Muscle layer of duodenum (tissue), 2 donors: ENCODE results near the gene TFB1M.
"Not testable (repeated sequence)": the region's sequence is repeated elsewhere in the genome, so short reads cannot be mapped to it uniquely, and the experiment has no call there.

Source experiments
- H3K27ac ChIP-seq: one replicate; pipeline ENCODE4 v1.7.0; 2013; ENCODE audit warnings: mild to moderate bottlenecking, low read length
- H3K27me3 ChIP-seq: one replicate; pipeline ENCODE4 v1.7.0; 2013; ENCODE audit warnings: low read depth, mild to moderate bottlenecking, control low read depth, low read length
- H3K36me3 ChIP-seq, 2 donors: one replicate each; pipeline ENCODE4 v1.7.0; 2013; ENCODE audit warnings: low read length in 2 of 2, control low read depth in 1 of 2, mild to moderate bottlenecking in 1 of 2; ENCODE audit not compliant: insufficient read depth in 2 of 2, control insufficient read depth in 1 of 2
- H3K4me1 ChIP-seq, 2 donors: one replicate each; pipeline ENCODE4 v1.7.0; 2013; ENCODE audit warnings: low read length in 2 of 2, mild to moderate bottlenecking in 2 of 2, control low read depth in 1 of 2, moderate library complexity in 1 of 2; ENCODE audit not compliant: insufficient read depth in 2 of 2, control insufficient read depth in 1 of 2
- H3K4me3 ChIP-seq, 2 donors: one replicate each; pipeline ENCODE4 v1.7.0; 2013; ENCODE audit warnings: low read length in 2 of 2, low read depth in 1 of 2, mild to moderate bottlenecking in 1 of 2
- H3K9me3 ChIP-seq, 2 donors: one replicate each; pipeline ENCODE4 v1.7.0; 2013; ENCODE audit warnings: low read length in 2 of 2, control low read depth in 1 of 2, mild to moderate bottlenecking in 1 of 2; ENCODE audit not compliant: control insufficient read depth in 1 of 2
- donor health status: healthy.

TFB1M gene

GRCh38 chr6:155272353-155273232 lies 41.7 kb downstream of the TFB1M start:
- peak overlapping the region; percentile 32 for H3K27ac ChIP-seq

GRCh38 chr6:155271145-155271544 lies 43.1 kb downstream of the TFB1M start:
- Histone ChIP-seq H3K36me3 (no peaks in the 10 kb centered on the region), H3K4me1 (peaks cover 11 to 36% of the 10 kb centered on the region in 2 donors), H3K9me3 (no peaks in the 10 kb centered on the region), H3K27me3 (no peaks in the 10 kb centered on the region), H3K27ac (no peak overlapping the region), H3K4me3 (no peak overlapping the region)

More at GRCh38 chr6:155272353-155273232, 41.7 kb downstream of the TFB1M start:
- Histone ChIP-seq H3K4me1 (peaks cover 11 to 44% of the 10 kb centered on the region in 2 donors), H3K9me3 (no peaks in the 10 kb centered on the region), H3K36me3 (no peaks in the 10 kb centered on the region), H3K27me3 (no peaks in the 10 kb centered on the region), H3K4me3 (no peak overlapping the region)

GRCh38 chr6:155270561-155271091 lies 43.7 kb downstream of the TFB1M start:
- Histone ChIP-seq H3K27me3 (no peaks in the 10 kb centered on the region), H3K9me3 (no peaks in the 10 kb centered on the region), H3K4me1 (peaks cover 11 to 30% of the 10 kb centered on the region in 2 donors), H3K36me3 (no peaks in the 10 kb centered on the region), H3K4me3 (no peak overlapping the region), H3K27ac (no peak overlapping the region)

- no peak overlapping the region for H3K27ac ChIP-seq
- H3K4me3 ChIP-seq = no peak overlapping the region
- H3K36me3 ChIP-seq = no peaks in the 10 kb centered on the region
- H3K4me1 ChIP-seq = peaks cover 11 to 25% of the 10 kb centered on the region in 2 donors
- H3K27me3 ChIP-seq = no peaks in the 10 kb centered on the region
- no peaks in the 10 kb centered on the region for H3K9me3 ChIP-seq
Observed at GRCh38 chr6:155269765-155270164, 44.5 kb downstream of the TFB1M start.

- H3K9me3 ChIP-seq, H3K27me3 ChIP-seq, H3K27ac ChIP-seq, H3K4me3 ChIP-seq, H3K36me3 ChIP-seq: not testable (repeated sequence)
- peaks cover 8 to 14% of the 10 kb centered on the region in 2 donors for H3K4me1 ChIP-seq
Observed at GRCh38 chr6:155268088-155268867, 46.0 kb downstream of the TFB1M start.

GRCh38 chr6:155267411-155267810 lies 46.9 kb downstream of the TFB1M start:
- Histone ChIP-seq H3K4me3 (no peak overlapping the region), H3K4me1 (peaks cover under 1 to 6% of the 10 kb centered on the region in 2 donors), H3K36me3 (no peaks in the 10 kb centered on the region), H3K9me3 (no peaks in the 10 kb centered on the region), H3K27me3 (no peaks in the 10 kb centered on the region), H3K27ac (no peak overlapping the region)

- Histone ChIP-seq H3K36me3 (no peaks in the 10 kb centered on the region), H3K4me3 (no peak overlapping the region), H3K27me3 (no peaks in the 10 kb centered on the region), H3K9me3 (no peaks in the 10 kb centered on the region), H3K27ac (no peak overlapping the region), H3K4me1 (peaks cover 0 to 3% of the 10 kb centered on the region in 2 donors)
Observed at GRCh38 chr6:155265843-155266535, 48.3 kb downstream of the TFB1M start.

GRCh38 chr6:155264693-155265320 lies 49.5 kb downstream of the TFB1M start:
- Histone ChIP-seq H3K4me1 (peaks cover 0 to 3% of the 10 kb centered on the region in 2 donors), H3K4me3 (no peak overlapping the region), H3K36me3 (peaks cover 7 to 8% of the 10 kb centered on the region in 2 donors), H3K27ac (no peak overlapping the region), H3K27me3 (no peaks in the 10 kb centered on the region), H3K9me3 (no peaks in the 10 kb centered on the region)

- H3K27me3 ChIP-seq = no peaks in the 10 kb centered on the region
- no peaks in the 10 kb centered on the region for H3K9me3 ChIP-seq
- no peak within 1 kb of the TSS for H3K27ac ChIP-seq
- H3K4me1 ChIP-seq = peaks cover 0 to 3% of the 10 kb centered on the region in 2 donors
- peaks cover 17 to 19% of the 10 kb centered on the region in 2 donors for H3K36me3 ChIP-seq
- no peak within 1 kb of the TSS for H3K4me3 ChIP-seq
Observed at GRCh38 chr6:155263373-155264063, 50.8 kb downstream of the TFB1M start, which contains the start of gene CLDN20. Gene CLDN20, plus strand, starts transcription at chr6:155264013. Its CDS starts 11,707 bp downstream, at chr6:155275720.

- Histone ChIP-seq H3K4me3 (no peak overlapping the region), H3K36me3 (peaks cover 20 to 26% of the 10 kb centered on the region in 2 donors), H3K27me3 (no peaks in the 10 kb centered on the region), H3K27ac (no peak overlapping the region), H3K9me3 (no peaks in the 10 kb centered on the region), H3K4me1 (peaks cover 0 to 3% of the 10 kb centered on the region in 2 donors)
Observed at GRCh38 chr6:155262655-155263054, 51.6 kb downstream of the TFB1M start.
